Left renal cortex interstitium (tissue), 4 donors: ENCODE measurements around the gene ALX1. TPM values are rescaled to one million over a fixed set of nuclear protein-coding genes. Genes with fewer than 3 reads are reported as not detected.

Experiments
- DNase-seq, 4 donors: peaks; one replicate each; pipeline ENCODE4 v3.0.0-alpha.2; 2013; ENCODE audit warnings: low read depth in 4 of 4, low spot score in 2 of 4, missing footprints in 1 of 4
- polyA plus RNA-seq, 4 donors: library from polyadenylated mRNA; unstranded; fragments of 120-200 nt; gene quantifications; one replicate each; pipeline ENCODE4 v1.2.1, GENCODE V29; 2013; ENCODE audit not compliant: insufficient read length in 4 of 4

Gene ALX1
- polyA plus RNA-seq: 10 to 100 TPM; 22.5 to 55.4 (median 40.1) TPM

GRCh38 chr12:85280165-85280983 is at the start of gene ALX1:
TSS of gene ALX1 (plus strand) at chr12:85280220. CDS start at chr12:85280262, 42 bp downstream.
- DNase-seq: peak in 2 of 4 donors; percentile 59 to 69

GRCh38 chr12:85237327-85237726 is 42.7 kb upstream of the ALX1 start:
- no peak for DNase-seq

GRCh38 chr12:85244561-85244960 is 35.5 kb upstream of the ALX1 start:
- DNase-seq: no peak

- DNase-seq: no peak
Measured at GRCh38 chr12:85253853-85254252, 26.2 kb upstream of the ALX1 start.

GRCh38 chr12:85257671-85258070 is 22.3 kb upstream of the ALX1 start:
- DNase-seq: no peak

GRCh38 chr12:85260447-85260846 is 19.6 kb upstream of the ALX1 start:
- no peak for DNase-seq

GRCh38 chr12:85260896-85261295 is 19.1 kb upstream of the ALX1 start:
- DNase-seq: no peak

GRCh38 chr12:85266356-85266755 is 13.7 kb upstream of the ALX1 start:
- no peak for DNase-seq

- no peak for DNase-seq
Measured at GRCh38 chr12:85273381-85274314, 6.4 kb upstream of the ALX1 start.

GRCh38 chr12:85274315-85274651 is 5.7 kb upstream of the ALX1 start:
- DNase-seq: no peak

GRCh38 chr12:85275374-85275773 is 4.6 kb upstream of the ALX1 start:
- no peak for DNase-seq

- no peak for DNase-seq
Measured at GRCh38 chr12:85277191-85277590, 2.8 kb upstream of the ALX1 start.

- DNase-seq: no peak
Measured at GRCh38 chr12:85277900-85278597, 2.0 kb upstream of the ALX1 start.

GRCh38 chr12:85278598-85279448 is 1.2 kb upstream of the ALX1 start:
- DNase-seq: no peak

GRCh38 chr12:85279449-85280164 is 413 bp upstream of the ALX1 start:
- peak in 1 of 4 donors; percentile 65 for DNase-seq

- no peak for DNase-seq
Measured at GRCh38 chr12:85280984-85281630, 1.1 kb downstream of the ALX1 start.

GRCh38 chr12:85281636-85282312 is 1.8 kb downstream of the ALX1 start:
- no peak for DNase-seq

- DNase-seq: no peak
Measured at GRCh38 chr12:85283560-85283959, 3.5 kb downstream of the ALX1 start.
